ENCODE data around the gene DLX4.

The DLX4 gene

GRCh38 chr17:49946964-49947584 is 21.9 kb upstream of the DLX4 start:
- DNase-seq, result no peak

- DNase-seq, result no peak
Measured at GRCh38 chr17:49949634-49950033, 19.4 kb upstream of the DLX4 start.

GRCh38 chr17:49951362-49952082 is 17.5 kb upstream of the DLX4 start:
- DNase-seq, result no peak

- peak in 31 of 56 donors; percentile 1 to 73 (median 16) for DNase-seq
Measured at GRCh38 chr17:49952209-49952911, 16.6 kb upstream of the DLX4 start.

- DNase-seq, result no peak
Measured at GRCh38 chr17:49952912-49953497, 16.0 kb upstream of the DLX4 start.

- DNase-seq, result no peak
Measured at GRCh38 chr17:49955157-49955556, 13.8 kb upstream of the DLX4 start.

GRCh38 chr17:49956780-49957179 is 12.2 kb upstream of the DLX4 start:
- no peak for DNase-seq

GRCh38 chr17:49957350-49957749 is 11.6 kb upstream of the DLX4 start:
- no peak for DNase-seq

GRCh38 chr17:49958723-49959122 is 10.3 kb upstream of the DLX4 start:
- no peak for DNase-seq

- peak in 25 of 56 donors; percentile 0 to 61 (median 20) for DNase-seq
Measured at GRCh38 chr17:49959183-49959935, 9.6 kb upstream of the DLX4 start.

- no peak for DNase-seq
Measured at GRCh38 chr17:49962599-49963308, 6.2 kb upstream of the DLX4 start.

GRCh38 chr17:49963309-49963625 is 5.7 kb upstream of the DLX4 start:
- DNase-seq, result no peak

- no peak for DNase-seq
Measured at GRCh38 chr17:49963626-49964302, 5.2 kb upstream of the DLX4 start.

GRCh38 chr17:49964303-49964768 is 4.7 kb upstream of the DLX4 start:
- DNase-seq, result no peak

GRCh38 chr17:49964769-49965523 is 4.0 kb upstream of the DLX4 start:
- no peak for DNase-seq

GRCh38 chr17:49965524-49965909 is 3.5 kb upstream of the DLX4 start:
- DNase-seq, result no peak

- DNase-seq, result no peak
Measured at GRCh38 chr17:49966767-49967166, 2.2 kb upstream of the DLX4 start.

- no peak for DNase-seq
Measured at GRCh38 chr17:49967205-49967604, 1.8 kb upstream of the DLX4 start.

- no peak for DNase-seq
Measured at GRCh38 chr17:49967621-49968404, 1.2 kb upstream of the DLX4 start.
